Measurements from ENCODE around the gene MMD.
"Not testable (repeated sequence)": the region's sequence is repeated elsewhere in the genome, so short reads cannot be mapped to it uniquely, and the experiment has no call there.

The MMD gene

GRCh38 chr17:55413825-55414489 lies 7.7 kb downstream of the MMD start:
- TF ChIP-seq, protein P1, sequence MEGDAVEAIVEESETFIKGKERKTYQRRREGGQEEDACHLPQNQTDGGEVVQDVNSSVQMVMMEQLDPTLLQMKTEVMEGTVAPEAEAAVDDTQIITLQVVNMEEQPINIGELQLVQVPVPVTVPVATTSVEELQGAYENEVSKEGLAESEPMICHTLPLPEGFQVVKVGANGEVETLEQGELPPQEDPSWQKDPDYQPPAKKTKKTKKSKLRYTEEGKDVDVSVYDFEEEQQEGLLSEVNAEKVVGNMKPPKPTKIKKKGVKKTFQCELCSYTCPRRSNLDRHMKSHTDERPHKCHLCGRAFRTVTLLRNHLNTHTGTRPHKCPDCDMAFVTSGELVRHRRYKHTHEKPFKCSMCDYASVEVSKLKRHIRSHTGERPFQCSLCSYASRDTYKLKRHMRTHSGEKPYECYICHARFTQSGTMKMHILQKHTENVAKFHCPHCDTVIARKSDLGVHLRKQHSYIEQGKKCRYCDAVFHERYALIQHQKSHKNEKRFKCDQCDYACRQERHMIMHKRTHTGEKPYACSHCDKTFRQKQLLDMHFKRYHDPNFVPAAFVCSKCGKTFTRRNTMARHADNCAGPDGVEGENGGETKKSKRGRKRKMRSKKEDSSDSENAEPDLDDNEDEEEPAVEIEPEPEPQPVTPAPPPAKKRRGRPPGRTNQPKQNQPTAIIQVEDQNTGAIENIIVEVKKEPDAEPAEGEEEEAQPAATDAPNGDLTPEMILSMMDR (IDR thresholded peaks at IDR 0.05; ENCODE audit: insufficient read depth, low read depth, low read length, missing control alignments): no peak
- no peak for DNase-seq (ENCODE audit: low read depth)
- H3K4me3 ChIP-seq (ENCODE audit: low read depth, low read length): no peak overlapping the region

DNA sequence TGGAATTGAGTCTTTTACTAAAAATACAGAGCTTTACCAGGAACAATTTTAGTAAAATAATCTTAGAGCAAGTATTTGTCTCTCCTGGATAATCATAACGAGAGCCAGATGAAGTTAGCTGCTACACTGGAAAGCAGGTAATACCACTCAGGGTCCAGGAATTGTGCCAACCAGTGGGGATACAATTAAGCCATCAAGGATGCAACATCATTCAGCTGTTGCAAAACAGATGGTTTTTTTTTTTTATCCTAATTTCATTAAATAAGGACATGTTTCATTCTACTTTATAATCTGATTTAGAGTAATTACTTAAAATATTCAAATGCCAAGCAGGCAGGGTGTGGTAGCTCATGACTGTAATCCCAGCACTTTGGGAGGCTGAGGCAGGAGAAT lies 10.2 kb downstream of the MMD start:
- TF ChIP-seq, protein P1 (IDR thresholded peaks at IDR 0.05; ENCODE audit: insufficient read depth, low read depth, low read length, missing control alignments): no peak
- no peak overlapping the region for H3K4me3 ChIP-seq (ENCODE audit: low read depth, low read length)
- DNase-seq (ENCODE audit: low read depth): no peak

DNA sequence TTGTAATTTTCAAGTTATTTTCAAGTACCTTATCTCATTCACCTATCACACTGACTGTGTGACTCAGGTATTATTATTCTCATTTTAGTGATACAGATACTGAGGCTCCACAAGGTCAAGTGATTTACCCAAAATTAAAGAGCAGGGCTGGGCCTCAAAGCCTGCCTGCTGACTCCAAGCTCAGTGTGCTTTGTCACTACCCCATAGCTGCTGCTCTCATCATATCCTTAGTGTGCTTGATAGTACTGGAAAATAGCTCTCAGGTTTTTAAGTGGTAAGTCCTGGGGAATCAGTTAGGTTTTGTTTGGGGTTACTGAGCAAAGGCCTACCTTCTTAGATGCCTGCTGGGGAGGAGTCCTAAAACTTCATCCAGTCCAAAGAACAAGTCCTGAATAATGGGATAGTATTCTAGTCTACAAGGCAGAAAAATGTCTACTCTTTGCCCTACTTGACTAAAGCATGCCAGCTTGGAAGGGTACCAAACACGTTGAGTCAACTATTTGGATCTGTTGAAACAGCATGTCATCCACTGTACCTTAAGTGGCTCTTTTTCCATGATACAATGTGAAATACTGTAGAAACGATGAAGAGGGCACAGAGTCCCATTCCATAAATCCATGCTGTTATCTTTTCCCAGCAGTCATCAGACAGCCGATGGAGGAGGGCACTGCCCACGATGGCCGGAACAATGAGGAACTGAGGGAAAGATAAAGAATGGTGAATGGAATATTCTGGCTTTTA lies 10.7 kb downstream of the MMD start:
- no peak overlapping the region for H3K4me3 ChIP-seq (ENCODE audit: low read depth, low read length)
- no peak for DNase-seq (ENCODE audit: low read depth)
- TF ChIP-seq, protein P1 (IDR thresholded peaks at IDR 0.05; ENCODE audit: insufficient read depth, low read depth, low read length, missing control alignments): no peak

GRCh38 chr17:55409030-55409800 lies 12.4 kb downstream of the MMD start:
- no peak for DNase-seq (ENCODE audit: low read depth)
- TF ChIP-seq, protein P1 (IDR thresholded peaks at IDR 0.05; ENCODE audit: insufficient read depth, low read depth, low read length, missing control alignments): no peak
- no peak overlapping the region for H3K4me3 ChIP-seq (ENCODE audit: low read depth, low read length)

GRCh38 chr17:55407641-55408566 lies 13.7 kb downstream of the MMD start:
- DNase-seq (ENCODE audit: low read depth): no peak
- TF ChIP-seq, protein P1 (IDR thresholded peaks at IDR 0.05; ENCODE audit: insufficient read depth, low read depth, low read length, missing control alignments): no peak
- H3K4me3 ChIP-seq (ENCODE audit: low read depth, low read length): no peak overlapping the region

GRCh38 chr17:55405600-55405999 lies 16.0 kb downstream of the MMD start:
- DNase-seq (ENCODE audit: low read depth): no peak
- TF ChIP-seq, protein P1 (IDR thresholded peaks at IDR 0.05; ENCODE audit: insufficient read depth, low read depth, low read length, missing control alignments): no peak
- H3K4me3 ChIP-seq (ENCODE audit: low read depth, low read length): no peak overlapping the region

DNA sequence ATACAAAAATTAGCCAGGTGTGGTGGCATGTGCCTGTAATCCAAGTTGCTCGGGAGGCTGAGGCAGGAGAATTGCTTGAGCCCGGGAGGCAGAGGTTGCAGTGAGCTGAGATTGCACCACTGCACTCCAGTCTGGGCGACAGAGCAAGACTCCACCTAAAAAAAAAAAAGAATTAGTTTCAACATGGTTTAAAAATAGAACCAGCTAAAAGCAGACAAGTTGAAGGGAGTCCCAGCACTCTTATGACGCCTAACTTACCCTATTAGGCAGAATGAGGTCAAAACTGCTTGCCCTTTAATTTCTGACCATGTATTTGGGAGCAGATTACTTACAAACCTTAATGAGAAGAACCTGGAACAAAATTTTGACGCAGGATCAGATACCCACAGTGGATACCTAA lies 17.4 kb downstream of the MMD start:
- DNase-seq (ENCODE audit: low read depth); H3K4me3 ChIP-seq (ENCODE audit: low read depth, low read length): not testable (repeated sequence)

Measured in GM12865 (cell line).